Astrocyte of the cerebellum (primary cell): ENCODE measurements around the gene MARF1.

ENCODE experiments used
- DNase-seq: peaks from one replicate; pipeline ENCODE4 v3.0.0-alpha.2; 2011; ENCODE audit warnings: low read depth
- H3K4me3 ChIP-seq: 2 replicates; pipeline ENCODE4 v1.5.1; 2011; ENCODE audit warnings: mild to moderate bottlenecking, low read depth, low read length, moderate library complexity
- in situ Hi-C: cut with HindIII; loops from 2 replicates; pipeline ENCODE4 v1.10.0; 2017; ENCODE audit warnings: low sequenced_read_pairs
- TF ChIP-seq, protein P1 (sequence below): IDR thresholded peaks from 2 replicates; pipeline ENCODE4 v1.5.1; 2012; ENCODE audit warnings: low read length, low read depth, moderate library complexity, mild to moderate bottlenecking; ENCODE audit errors: missing control alignments

Gene MARF1

DNA sequence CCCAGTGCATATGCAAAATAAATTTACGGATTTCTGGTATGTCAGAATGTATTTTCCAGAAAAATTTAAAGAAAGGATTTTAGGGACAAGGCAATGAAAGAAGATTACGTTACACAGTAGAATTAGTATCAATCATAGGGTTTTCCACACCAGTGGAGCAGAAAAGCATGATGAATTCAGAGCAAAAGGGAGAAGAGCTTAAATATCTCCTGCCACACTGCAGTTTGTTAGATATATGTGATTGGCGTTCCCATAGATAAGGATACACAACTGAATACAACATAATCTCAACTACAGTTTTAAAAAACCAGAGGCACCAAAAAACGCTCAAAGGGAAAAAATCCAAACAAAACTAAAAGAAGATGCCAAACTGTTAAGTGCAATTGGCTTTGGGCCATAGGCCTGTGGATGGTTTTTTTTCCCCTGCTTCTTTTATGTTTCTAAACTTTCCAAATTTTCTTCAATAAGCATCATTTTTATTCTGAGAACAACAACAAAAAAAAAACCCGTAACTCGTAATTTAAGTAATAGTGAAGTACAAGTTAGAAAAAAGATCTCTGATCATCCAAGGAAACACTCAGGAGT, 22.3 kb downstream of the MARF1 start:
- H3K4me3 ChIP-seq, result no peak overlapping the region
- DNase-seq, result no peak
- in situ Hi-C loops, result no loop called here
- TF ChIP-seq, protein P1, sequence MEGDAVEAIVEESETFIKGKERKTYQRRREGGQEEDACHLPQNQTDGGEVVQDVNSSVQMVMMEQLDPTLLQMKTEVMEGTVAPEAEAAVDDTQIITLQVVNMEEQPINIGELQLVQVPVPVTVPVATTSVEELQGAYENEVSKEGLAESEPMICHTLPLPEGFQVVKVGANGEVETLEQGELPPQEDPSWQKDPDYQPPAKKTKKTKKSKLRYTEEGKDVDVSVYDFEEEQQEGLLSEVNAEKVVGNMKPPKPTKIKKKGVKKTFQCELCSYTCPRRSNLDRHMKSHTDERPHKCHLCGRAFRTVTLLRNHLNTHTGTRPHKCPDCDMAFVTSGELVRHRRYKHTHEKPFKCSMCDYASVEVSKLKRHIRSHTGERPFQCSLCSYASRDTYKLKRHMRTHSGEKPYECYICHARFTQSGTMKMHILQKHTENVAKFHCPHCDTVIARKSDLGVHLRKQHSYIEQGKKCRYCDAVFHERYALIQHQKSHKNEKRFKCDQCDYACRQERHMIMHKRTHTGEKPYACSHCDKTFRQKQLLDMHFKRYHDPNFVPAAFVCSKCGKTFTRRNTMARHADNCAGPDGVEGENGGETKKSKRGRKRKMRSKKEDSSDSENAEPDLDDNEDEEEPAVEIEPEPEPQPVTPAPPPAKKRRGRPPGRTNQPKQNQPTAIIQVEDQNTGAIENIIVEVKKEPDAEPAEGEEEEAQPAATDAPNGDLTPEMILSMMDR, result no peak

DNA sequence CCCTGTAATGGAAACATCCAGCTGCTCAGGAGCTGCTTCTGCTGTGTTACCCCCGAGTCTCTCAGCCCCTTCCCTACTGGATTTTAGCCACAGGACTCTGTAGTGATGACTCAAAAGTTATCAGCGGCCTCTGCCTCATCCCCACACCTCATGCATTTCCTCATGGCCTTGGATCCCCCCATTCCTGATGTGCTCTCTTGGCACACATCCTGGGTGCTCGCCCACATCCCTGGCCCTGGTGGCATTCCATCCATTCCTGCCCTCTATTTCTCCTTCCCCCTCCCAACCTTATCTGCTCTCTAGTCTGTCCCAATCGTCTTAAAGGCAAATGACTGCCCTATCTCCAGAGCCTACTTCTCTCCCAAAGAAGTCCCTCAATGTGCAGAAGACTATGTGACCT, 24.6 kb downstream of the MARF1 start:
- TF ChIP-seq, protein P1, result no peak
- no peak for DNase-seq
- in situ Hi-C loops, result no loop called here
- H3K4me3 ChIP-seq, result no peak overlapping the region

DNA sequence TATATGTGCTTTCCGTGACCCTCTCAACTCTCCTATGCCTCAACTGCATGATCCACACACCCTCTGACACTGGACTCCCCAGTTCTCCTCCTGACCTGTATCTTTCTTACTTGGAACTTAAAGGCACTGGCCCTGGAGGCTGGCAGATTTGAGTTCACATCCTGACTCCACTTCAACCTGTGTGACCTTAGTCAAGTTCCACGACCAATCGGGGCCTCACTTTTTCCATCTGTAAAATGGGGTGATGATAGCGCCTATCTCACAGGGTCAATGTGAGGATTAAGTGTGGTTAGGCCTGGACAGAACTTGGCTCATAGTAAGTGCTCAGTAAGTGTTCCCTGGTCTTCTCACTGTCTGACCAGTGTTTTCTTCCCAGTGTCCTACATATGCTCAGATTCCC, 25.1 kb downstream of the MARF1 start:
- H3K4me3 ChIP-seq, result no peak overlapping the region
- DNase-seq, result no peak
- in situ Hi-C loops, result no loop called here
- TF ChIP-seq, protein P1, result no peak

DNA sequence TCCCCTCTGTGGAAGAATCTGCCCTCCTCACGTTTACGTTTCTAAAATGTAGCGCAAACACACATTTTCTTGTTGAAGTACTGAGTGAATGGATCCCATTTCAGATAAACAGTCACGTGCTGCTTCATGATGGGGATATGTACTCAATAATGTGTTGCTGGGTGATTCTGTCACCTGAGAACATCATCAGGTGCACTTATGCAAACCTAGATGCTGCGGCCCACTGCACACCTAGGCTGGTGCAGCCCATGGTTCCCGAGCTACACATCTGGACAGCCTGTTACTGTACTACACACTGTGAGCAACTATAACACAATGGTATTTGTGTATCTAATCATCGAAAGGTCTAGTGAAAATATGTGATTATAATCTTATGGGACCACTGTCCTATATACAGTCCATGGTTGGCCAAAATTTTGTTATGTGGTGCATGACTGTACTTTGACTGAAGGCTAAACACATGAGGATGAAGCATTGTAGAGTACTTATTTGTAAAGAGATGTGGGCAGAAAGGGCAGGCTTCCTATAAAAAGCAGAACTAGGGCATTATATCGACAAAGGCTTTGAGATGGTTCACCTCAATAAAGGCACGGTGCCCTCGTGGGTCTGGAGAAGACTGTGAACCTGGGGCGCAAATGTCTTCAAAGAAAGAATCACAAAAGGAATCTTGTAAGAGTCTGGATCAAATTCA, 26.3 kb downstream of the MARF1 start:
- no peak for DNase-seq
- TF ChIP-seq, protein P1, result no peak
- H3K4me3 ChIP-seq, result no peak overlapping the region
- in situ Hi-C loops, result no loop called here

- no peak for DNase-seq
- in situ Hi-C loops, result no loop called here
- no peak overlapping the region for H3K4me3 ChIP-seq
- TF ChIP-seq, protein P1, result no peak
These were observed 26.9 kb downstream of the MARF1 start for GRCh38 chr16:15616012-15616411.

DNA sequence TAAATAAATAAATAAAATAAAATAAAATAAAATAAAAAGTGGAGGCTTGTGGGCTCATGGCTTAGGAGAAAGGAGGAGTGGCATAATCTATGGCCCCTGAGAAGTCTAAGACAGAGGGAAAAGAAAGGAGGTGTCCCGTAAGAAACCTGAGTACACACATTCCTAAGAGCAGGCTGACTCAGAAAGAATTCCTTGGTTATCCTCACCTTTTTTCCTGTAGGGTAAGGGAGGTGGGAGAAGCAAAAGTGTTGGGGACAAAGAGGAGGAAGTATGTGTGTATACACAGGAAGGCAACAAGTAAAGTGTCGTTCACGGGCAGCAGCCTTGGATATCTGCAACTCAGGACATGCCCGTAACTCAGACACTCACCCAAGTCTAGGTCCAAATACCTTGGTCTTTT, 29.3 kb downstream of the MARF1 start:
- no peak for DNase-seq
- TF ChIP-seq, protein P1, result no peak

DNA sequence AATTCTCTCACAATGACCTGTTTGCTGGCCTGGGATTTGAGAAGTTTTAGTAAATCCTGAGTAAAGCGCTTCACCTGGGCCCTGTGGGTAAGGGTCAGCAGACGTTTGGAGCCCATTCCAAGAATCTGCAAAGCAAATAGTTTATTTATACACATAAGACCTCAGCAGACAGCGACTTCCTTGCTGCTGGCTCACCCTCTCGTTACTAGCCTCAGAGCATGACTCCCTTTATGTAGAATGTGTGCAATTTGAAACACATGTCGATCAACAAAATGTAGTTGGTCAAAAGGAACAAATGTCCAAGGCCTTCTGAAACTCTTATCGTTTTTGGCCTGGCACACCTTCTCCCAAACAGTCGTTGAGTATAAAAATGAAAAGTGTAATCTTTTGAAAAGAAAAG, 31.3 kb downstream of the MARF1 start:
- no peak overlapping the region for H3K4me3 ChIP-seq
- TF ChIP-seq, protein P1, result no peak
- in situ Hi-C loops, result no loop called here
- no peak for DNase-seq

More for the DNA sequence above, 29.3 kb downstream of the MARF1 start:
- H3K4me3 ChIP-seq, result no peak overlapping the region
- in situ Hi-C loops, result no loop called here
